Measurements from ENCODE around the gene ACVR2A. TPM values are rescaled to one million over a fixed set of nuclear protein-coding genes. Genes with fewer than 3 reads are reported as not detected.
A peak's percentile ranks its signal among the peaks of the same experiment; 100 is the strongest.

ACVR2A gene
- total RNA-seq, 1 donor from 2014 or later, result 22.9 TPM

- Mint-ChIP-seq H3K27ac (ENCODE audit: unreplicated experiment) (peak overlapping the region; percentile 21), H3K9me3 (ENCODE audit: unreplicated experiment) (no peaks in the 10 kb centered on the region), H3K4me3 (ENCODE audit: unreplicated experiment) (peak overlapping the region; percentile 99), H3K4me1 (ENCODE audit: unreplicated experiment) (peaks cover 43% of the 10 kb centered on the region), H3K36me3 (ENCODE audit: low read depth, unreplicated experiment) (no peaks in the 10 kb centered on the region), H3K27me3 (ENCODE audit: unreplicated experiment) (peaks cover 6% of the 10 kb centered on the region)
- no peak for TF ChIP-seq CTCF (IDR thresholded peaks at IDR 0.05; ENCODE audit: unreplicated experiment)
- no peak for DNase-seq (ENCODE audit: low spot score)
Observed at GRCh38 chr2:147846412-147847081, 1.7 kb downstream of the ACVR2A start.

GRCh38 chr2:147847746-147848391 is 3.0 kb downstream of the ACVR2A start:
- H3K27ac Mint-ChIP-seq (ENCODE audit: unreplicated experiment), result no peak overlapping the region
- no peak for TF ChIP-seq CTCF (IDR thresholded peaks at IDR 0.05; ENCODE audit: unreplicated experiment)
- no peaks in the 10 kb centered on the region for H3K36me3 Mint-ChIP-seq (ENCODE audit: low read depth, unreplicated experiment)
- no peak overlapping the region for H3K4me3 Mint-ChIP-seq (ENCODE audit: unreplicated experiment)
- peaks cover 6% of the 10 kb centered on the region for H3K27me3 Mint-ChIP-seq (ENCODE audit: unreplicated experiment)
- DNase-seq (ENCODE audit: low spot score), result no peak
- H3K9me3 Mint-ChIP-seq (ENCODE audit: unreplicated experiment), result no peaks in the 10 kb centered on the region
- H3K4me1 Mint-ChIP-seq (ENCODE audit: unreplicated experiment), result peaks cover 46% of the 10 kb centered on the region

- DNase-seq (ENCODE audit: low spot score), result no peak
- no peak for TF ChIP-seq CTCF (IDR thresholded peaks at IDR 0.05; ENCODE audit: unreplicated experiment)
- no peak overlapping the region for H3K27ac Mint-ChIP-seq (ENCODE audit: unreplicated experiment)
- H3K4me3 Mint-ChIP-seq (ENCODE audit: unreplicated experiment), result no peak overlapping the region
- H3K9me3 Mint-ChIP-seq (ENCODE audit: unreplicated experiment), result no peaks in the 10 kb centered on the region
- peaks cover 1% of the 10 kb centered on the region for H3K27me3 Mint-ChIP-seq (ENCODE audit: unreplicated experiment)
- H3K36me3 Mint-ChIP-seq (ENCODE audit: low read depth, unreplicated experiment), result no peaks in the 10 kb centered on the region
- H3K4me1 Mint-ChIP-seq (ENCODE audit: unreplicated experiment), result peaks cover 41% of the 10 kb centered on the region
Observed at GRCh38 chr2:147850838-147851237, 6.0 kb downstream of the ACVR2A start.

GRCh38 chr2:147851244-147851930 is 6.6 kb downstream of the ACVR2A start:
- Mint-ChIP-seq H3K4me3 (ENCODE audit: unreplicated experiment) (no peak overlapping the region), H3K36me3 (ENCODE audit: low read depth, unreplicated experiment) (no peaks in the 10 kb centered on the region), H3K27ac (ENCODE audit: unreplicated experiment) (no peak overlapping the region), H3K9me3 (ENCODE audit: unreplicated experiment) (no peaks in the 10 kb centered on the region), H3K27me3 (ENCODE audit: unreplicated experiment) (peaks cover 1% of the 10 kb centered on the region), H3K4me1 (ENCODE audit: unreplicated experiment) (peaks cover 37% of the 10 kb centered on the region)
- no peak for DNase-seq (ENCODE audit: low spot score)
- no peak for TF ChIP-seq CTCF (IDR thresholded peaks at IDR 0.05; ENCODE audit: unreplicated experiment)
